IMR-90 (cell line): ENCODE results near the gene KCNS1. TPM values are rescaled to one million over a fixed set of nuclear protein-coding genes. Genes with fewer than 3 reads are reported as not detected.

ENCODE experiments used
- BHLHE40 ChIP-seq: fragments of 150-350 bp; IDR thresholded peaks from 2 replicates; pipeline ENCODE4 v1.6.1; 2016; ENCODE audit warnings: mild to moderate bottlenecking, low read depth, low read length
- CEBPB ChIP-seq: IDR thresholded peaks from 2 replicates; pipeline ENCODE4 v1.6.1; 2012; ENCODE audit warnings: low read depth, low read length, improper control_type of control experiment
- NFE2L2 ChIP-seq: fragments of 150-350 bp; IDR thresholded peaks from 2 replicates; pipeline ENCODE4 v1.6.1; 2016; ENCODE audit warnings: low read depth, mild to moderate bottlenecking, low read length
- RAD21 ChIP-seq: IDR thresholded peaks from 2 replicates; pipeline ENCODE4 v1.6.1; 2012; ENCODE audit warnings: low read length, improper control_type of control experiment
- polyA plus RNA-seq, 3 experiments: library from polyadenylated mRNA; depleted of rRNA; stranded (reverse); fragments of >200 nt; gene quantifications; 2 replicates each; pipeline ENCODE4 v1.2.3, GENCODE V29; 2012; ENCODE audit warnings: low replicate concordance in 1 of 3
- total RNA-seq: library from RNA; depleted of rRNA; stranded (reverse); fragments of >200 nt; gene quantifications from 2 replicates; pipeline ENCODE4 v1.2.3, GENCODE V29; 2012; rRNA removed

Gene KCNS1
- total and polyA plus RNA-seq, 2 of the 4 experiments (the other 2 are of a cell fraction) = 0.54 to 0.62 TPM

DNA sequence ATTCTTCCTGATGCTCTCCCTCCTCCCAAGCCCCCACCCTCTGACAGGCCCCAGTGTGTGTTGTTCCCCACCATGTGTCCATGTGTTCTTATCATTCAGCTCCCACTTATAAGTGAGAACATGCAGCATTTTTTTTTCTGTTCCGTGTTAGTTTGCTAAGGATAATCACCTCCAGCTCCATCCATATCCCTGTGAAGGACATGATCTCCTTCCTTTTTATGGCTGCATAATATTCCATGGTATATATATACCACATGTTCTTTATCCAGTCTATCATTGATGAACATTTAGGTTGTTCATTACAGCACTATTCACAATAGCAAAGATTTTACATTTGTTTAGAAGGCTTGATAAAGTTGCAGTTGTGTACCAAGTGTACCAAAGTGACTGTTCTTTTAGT lies 57.9 kb downstream of the KCNS1 start (continued):
- TF ChIP-seq BHLHE40 (no peak), NFE2L2 (no peak), RAD21 (no peak), CEBPB (no peak)

Other genes with a start within 250 kb of the KCNS1 start
- 78.0 and 120 TPM in 2 replicates for gene YWHAB, start 215.4 kb downstream of the KCNS1 start, total RNA-seq
- 94.7 and 102 TPM in 2 replicates for gene YWHAB, start 215.4 kb downstream of the KCNS1 start, polyA plus RNA-seq (2012; rRNA removed)
- 4.7 and 6.1 TPM in 2 replicates for gene PABPC1L, start 191.1 kb downstream of the KCNS1 start, total RNA-seq
- gene PABPC1L, start 191.1 kb downstream of the KCNS1 start, polyA plus RNA-seq (2012; rRNA removed) = 76.6 and 82.4 TPM in 2 replicates
- gene TOMM34, start 140.7 kb downstream of the KCNS1 start, total RNA-seq = 82.8 and 97.5 TPM in 2 replicates
- gene TOMM34, start 140.7 kb downstream of the KCNS1 start, polyA plus RNA-seq (2012; rRNA removed) = 98.2 and 101 TPM in 2 replicates
- 22.2 and 30.0 TPM in 2 replicates for gene STK4, start 134.6 kb downstream of the KCNS1 start, total RNA-seq
- 8.3 and 10.2 TPM in 2 replicates for gene STK4, start 134.6 kb downstream of the KCNS1 start, polyA plus RNA-seq (2012; rRNA removed)
- not detected in 2 replicates for gene WFDC5, start 14.0 kb upstream of the KCNS1 start, total RNA-seq
- not detected in 2 replicates for gene WFDC5, start 14.0 kb upstream of the KCNS1 start, polyA plus RNA-seq (2012; rRNA removed)
- not detected in 2 replicates for gene WFDC12, start 23.3 kb upstream of the KCNS1 start, total RNA-seq
- not detected in 2 replicates for gene WFDC12, start 23.3 kb upstream of the KCNS1 start, polyA plus RNA-seq (2012; rRNA removed)
- not detected in 2 replicates for gene PI3, start 73.8 kb upstream of the KCNS1 start, total RNA-seq
- gene PI3, start 73.8 kb upstream of the KCNS1 start, polyA plus RNA-seq (2012; rRNA removed) = not detected in 2 replicates
- not detected in 2 replicates for gene SEMG1, start 105.9 kb upstream of the KCNS1 start, total RNA-seq
- gene SEMG1, start 105.9 kb upstream of the KCNS1 start, polyA plus RNA-seq (2012; rRNA removed) = not detected in 2 replicates
- not detected in 2 replicates for gene SEMG2, start 120.2 kb upstream of the KCNS1 start, total RNA-seq
- not detected in 2 replicates for gene SEMG2, start 120.2 kb upstream of the KCNS1 start, polyA plus RNA-seq (2012; rRNA removed)
- gene SLPI, start 153.4 kb upstream of the KCNS1 start, total RNA-seq = not detected in 2 replicates
- gene SLPI, start 153.4 kb upstream of the KCNS1 start, polyA plus RNA-seq (2012; rRNA removed) = not detected in 2 replicates
- not detected in 2 replicates for gene RBPJL, start 205.7 kb upstream of the KCNS1 start, total RNA-seq
- gene RBPJL, start 205.7 kb upstream of the KCNS1 start, polyA plus RNA-seq (2012; rRNA removed) = not detected in 2 replicates
- gene MATN4, start 207.2 kb upstream of the KCNS1 start, total RNA-seq = not detected in 2 replicates
- 0.12 and 0.13 TPM in 2 replicates for gene MATN4, start 207.2 kb upstream of the KCNS1 start, polyA plus RNA-seq (2012; rRNA removed)
- gene SDC4, start 247.3 kb upstream of the KCNS1 start, total RNA-seq = 265 and 275 TPM in 2 replicates
- gene SDC4, start 247.3 kb upstream of the KCNS1 start, polyA plus RNA-seq (2012; rRNA removed) = 181 and 203 TPM in 2 replicates